ENCODE data around the gene CDH24.

DNA sequence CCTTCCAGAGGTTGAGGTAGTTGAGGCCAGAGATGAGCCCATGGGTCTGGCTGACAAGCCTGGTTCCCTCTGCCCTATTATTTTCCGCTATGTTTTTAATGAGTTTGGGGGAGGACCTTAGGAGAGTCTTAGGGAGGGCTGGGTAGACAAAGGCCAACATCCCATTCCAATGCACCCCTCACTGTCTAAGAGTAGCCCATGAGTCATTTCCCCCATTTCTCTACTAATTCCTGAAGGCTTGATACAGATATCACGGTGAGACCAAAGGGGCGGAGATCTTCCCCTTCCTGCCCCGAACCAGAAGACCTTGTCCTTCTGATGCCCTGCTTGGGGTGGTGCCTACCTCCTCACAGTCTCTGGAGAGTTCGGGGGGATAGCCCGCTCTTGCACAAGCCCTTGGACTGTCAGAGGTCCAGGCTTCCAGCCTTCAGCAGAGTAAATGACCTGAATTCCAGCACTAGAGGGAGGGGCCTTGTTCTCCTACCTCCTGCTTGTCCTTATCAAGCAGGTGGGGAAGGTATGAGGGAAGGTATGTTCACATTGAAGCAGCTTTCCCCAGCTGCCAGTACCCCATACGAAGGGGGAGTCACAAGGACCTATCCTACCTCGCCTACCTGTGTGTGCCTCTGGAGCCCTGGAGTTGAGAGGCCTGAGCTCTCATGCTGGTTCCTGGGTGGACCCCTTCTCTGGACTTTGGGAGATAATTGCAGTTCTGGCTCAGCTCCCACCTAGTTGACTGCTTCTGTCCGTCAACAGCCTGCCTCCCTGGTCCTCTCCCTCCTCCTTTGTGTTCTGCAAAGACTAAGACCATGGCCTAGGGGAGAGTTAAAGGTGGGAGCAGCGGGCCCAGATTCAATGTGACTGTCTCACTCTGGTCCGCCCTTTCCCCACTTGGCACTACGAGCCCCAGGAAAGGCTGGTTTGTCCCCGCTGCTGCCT is 11.6 kb downstream of the CDH24 start:
- TF ChIP-seq, protein P1, sequence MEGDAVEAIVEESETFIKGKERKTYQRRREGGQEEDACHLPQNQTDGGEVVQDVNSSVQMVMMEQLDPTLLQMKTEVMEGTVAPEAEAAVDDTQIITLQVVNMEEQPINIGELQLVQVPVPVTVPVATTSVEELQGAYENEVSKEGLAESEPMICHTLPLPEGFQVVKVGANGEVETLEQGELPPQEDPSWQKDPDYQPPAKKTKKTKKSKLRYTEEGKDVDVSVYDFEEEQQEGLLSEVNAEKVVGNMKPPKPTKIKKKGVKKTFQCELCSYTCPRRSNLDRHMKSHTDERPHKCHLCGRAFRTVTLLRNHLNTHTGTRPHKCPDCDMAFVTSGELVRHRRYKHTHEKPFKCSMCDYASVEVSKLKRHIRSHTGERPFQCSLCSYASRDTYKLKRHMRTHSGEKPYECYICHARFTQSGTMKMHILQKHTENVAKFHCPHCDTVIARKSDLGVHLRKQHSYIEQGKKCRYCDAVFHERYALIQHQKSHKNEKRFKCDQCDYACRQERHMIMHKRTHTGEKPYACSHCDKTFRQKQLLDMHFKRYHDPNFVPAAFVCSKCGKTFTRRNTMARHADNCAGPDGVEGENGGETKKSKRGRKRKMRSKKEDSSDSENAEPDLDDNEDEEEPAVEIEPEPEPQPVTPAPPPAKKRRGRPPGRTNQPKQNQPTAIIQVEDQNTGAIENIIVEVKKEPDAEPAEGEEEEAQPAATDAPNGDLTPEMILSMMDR (conservative IDR thresholded peaks at IDR 0.05; ENCODE audit: low read length) = no peak
- TF ChIP-seq EZH2phosphoT487 (IDR thresholded peaks at IDR 0.05; ENCODE audit: borderline replicate concordance, low read depth, low read length) = no peak

All from OCI-LY7 (cell line).